HUDEP-2 (cell line): ENCODE measurements around the gene TSPAN17.

Experiments used
- DNase-seq, 76 experiments: peaks; one replicate each; lab custom pipeline; 2025; ENCODE audit not compliant: unreplicated experiment in 76 of 76; lab: John Stamatoyannopoulos, UW

Gene TSPAN17

DNA sequence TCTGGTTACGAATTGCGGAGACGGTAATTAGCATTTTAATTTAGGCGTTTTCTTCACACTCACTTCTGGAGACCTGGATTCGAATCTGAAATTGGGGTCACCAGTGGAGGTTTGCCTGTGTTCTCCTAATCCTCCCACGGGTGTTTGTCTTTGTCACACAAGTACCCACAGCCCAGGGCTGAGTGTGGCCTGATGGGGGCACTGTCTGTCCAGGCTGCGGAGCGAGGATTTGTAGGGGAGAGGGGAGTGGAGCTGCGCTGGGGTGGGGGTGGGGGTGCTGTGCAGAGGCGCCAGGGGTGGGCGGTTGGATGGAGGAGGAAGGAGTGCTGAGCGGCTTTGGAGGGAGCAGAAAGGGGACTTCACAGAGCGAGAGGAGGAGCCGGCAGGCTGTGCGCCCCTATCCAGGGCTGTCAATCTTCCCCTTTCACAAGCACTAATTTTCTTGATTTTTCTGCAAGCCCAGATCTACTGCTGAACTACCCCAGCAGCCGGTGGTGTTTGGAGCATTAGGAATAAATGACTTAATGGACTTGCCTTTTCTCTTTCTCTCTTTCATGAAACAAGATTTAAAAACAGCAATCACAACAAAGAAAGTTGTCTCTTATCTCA, 53.1 kb downstream of the TSPAN17 start:
- DNase-seq: no peak

GRCh38 chr5:176702671-176703641, 55.7 kb downstream of the TSPAN17 start:
- no peak for DNase-seq

DNA sequence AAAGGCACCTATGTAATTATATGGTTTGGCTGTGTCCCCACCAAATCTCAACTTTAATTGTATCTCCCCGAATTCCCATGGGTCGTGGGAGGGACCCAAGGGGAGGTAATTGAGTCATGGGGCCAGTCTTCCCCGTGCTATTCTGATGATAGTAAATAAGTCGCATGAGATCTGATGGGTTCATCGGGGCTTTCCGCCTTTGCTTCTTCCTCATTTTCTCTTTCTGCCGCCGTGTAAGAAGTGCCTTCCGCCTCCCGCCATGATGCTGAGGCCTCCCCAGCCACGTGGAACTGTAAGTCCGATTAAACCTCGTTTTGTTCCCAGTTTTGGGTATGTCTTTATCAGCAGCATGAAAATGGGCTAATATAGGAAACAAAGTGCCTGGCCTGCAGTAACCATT, 56.6 kb downstream of the TSPAN17 start:
- no peak for DNase-seq

DNA sequence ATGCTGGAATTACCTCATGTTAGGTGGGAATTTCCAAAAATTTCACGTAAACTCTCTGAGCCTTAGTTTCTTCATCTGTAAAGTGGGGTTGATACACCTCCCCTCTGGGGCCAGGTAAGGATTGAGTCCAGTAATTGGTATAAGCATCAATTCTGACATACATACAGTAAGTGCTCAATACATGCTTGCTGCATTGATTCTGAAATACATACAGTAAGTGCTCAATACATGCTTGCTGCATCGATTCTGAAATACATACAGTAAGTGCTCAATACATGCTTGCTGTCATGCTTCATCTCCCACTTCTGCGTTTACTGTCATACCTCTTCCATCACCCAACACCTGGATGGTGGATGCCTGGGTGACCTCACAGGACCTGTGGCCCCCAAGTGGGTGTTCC, 57.1 kb downstream of the TSPAN17 start:
- no peak for DNase-seq

DNA sequence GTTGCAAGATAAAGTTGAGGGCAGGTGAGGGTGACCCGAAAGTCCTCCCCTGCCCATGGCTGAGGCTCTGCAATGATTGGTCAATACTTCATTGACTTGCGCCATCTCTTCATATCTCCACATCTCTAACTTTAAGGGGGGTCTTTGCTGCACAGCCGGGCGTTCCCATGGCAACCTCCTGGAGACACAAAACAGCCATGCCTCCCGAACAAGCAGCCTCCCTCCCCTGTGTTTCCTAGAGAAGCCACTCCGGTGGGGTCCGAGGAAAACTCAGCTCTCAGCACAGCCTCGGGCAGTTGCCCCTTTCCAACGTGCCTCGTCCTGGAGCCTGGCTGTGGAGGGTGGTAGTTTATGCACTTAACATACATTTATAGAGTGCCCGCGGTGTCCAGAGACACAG, 57.5 kb downstream of the TSPAN17 start:
- no peak for DNase-seq
